ENCODE data around the gene KCNK13.

Gene KCNK13

DNA sequence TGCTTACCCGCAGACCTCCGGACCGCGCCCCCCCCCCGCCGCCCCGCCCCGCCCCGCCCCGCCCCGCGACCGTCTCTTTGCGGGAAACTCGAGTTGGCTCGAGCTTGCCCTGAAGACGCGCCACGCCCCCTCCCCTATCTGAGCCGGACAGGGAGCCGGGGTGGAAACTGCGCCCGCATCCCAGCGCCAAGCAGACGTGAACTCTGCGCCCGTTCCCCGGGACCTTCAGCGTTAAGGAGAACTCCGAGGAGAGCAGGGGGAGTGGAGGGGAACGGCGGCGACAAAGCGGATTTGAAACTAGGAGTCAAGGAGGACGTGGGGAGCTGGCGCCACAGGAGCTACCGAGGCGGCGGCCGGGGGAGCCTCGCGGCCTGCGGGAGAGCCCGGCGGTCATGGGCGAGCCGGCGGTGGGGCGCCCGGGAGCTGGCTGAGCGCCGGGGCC, at the start of gene KCNK13:
KCNK13 (plus strand) TSS at position 310 of the 442 bp plus-strand sequence. CDS start 212 bp downstream, outside the sequence.
- TF ChIP-seq, protein P1, sequence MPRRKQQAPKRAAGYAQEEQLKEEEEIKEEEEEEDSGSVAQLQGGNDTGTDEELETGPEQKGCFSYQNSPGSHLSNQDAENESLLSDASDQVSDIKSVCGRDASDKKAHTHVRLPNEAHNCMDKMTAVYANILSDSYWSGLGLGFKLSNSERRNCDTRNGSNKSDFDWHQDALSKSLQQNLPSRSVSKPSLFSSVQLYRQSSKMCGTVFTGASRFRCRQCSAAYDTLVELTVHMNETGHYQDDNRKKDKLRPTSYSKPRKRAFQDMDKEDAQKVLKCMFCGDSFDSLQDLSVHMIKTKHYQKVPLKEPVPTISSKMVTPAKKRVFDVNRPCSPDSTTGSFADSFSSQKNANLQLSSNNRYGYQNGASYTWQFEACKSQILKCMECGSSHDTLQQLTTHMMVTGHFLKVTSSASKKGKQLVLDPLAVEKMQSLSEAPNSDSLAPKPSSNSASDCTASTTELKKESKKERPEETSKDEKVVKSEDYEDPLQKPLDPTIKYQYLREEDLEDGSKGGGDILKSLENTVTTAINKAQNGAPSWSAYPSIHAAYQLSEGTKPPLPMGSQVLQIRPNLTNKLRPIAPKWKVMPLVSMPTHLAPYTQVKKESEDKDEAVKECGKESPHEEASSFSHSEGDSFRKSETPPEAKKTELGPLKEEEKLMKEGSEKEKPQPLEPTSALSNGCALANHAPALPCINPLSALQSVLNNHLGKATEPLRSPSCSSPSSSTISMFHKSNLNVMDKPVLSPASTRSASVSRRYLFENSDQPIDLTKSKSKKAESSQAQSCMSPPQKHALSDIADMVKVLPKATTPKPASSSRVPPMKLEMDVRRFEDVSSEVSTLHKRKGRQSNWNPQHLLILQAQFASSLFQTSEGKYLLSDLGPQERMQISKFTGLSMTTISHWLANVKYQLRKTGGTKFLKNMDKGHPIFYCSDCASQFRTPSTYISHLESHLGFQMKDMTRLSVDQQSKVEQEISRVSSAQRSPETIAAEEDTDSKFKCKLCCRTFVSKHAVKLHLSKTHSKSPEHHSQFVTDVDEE (CRISPR knock-in tag; IDR thresholded peaks at IDR 0.05), result no peak
- TF ChIP-seq PPARA (CRISPR knock-in tag; IDR thresholded peaks at IDR 0.05; ENCODE audit: borderline replicate concordance) (no peak), ZNF70 (CRISPR knock-in tag; IDR thresholded peaks at IDR 0.05) (no peak), ZFP30 (CRISPR knock-in tag; IDR thresholded peaks at IDR 0.05) (no peak), ZNF8 (CRISPR knock-in tag; IDR thresholded peaks at IDR 0.05) (no peak), ISL1 (CRISPR knock-in tag; IDR thresholded peaks at IDR 0.05) (no peak), GLIS3 (CRISPR knock-in tag; IDR thresholded peaks at IDR 0.05) (no peak), RARB (CRISPR knock-in tag; IDR thresholded peaks at IDR 0.05) (no peak)
- ATAC-seq, result peak; percentile 9; the same call in 2 of the 3 replicates

DNA sequence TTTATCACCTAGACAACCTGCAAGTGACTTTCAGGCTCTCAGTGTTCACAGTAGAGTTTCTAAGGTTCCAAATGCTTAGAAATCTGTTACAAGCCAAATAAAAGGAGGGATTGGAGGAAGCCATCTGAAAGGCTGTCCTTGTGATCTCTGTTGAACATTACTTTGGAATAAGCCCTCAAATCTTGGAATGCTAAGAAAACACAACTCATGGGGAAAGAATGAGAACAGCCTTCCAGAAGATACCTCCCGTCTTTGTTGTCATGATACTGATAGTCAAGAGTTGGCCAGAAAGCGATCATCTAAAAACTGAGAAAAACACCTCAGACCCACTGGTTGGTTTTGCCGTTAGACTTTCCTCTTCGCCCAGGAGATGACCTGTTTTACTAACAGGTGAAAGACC, 44.4 kb upstream of the KCNK13 start:
- ATAC-seq, result no peak

GRCh38 chr14:90019824-90020523, 41.8 kb upstream of the KCNK13 start:
- no peak for ATAC-seq
- TF ChIP-seq ZNF70 (CRISPR knock-in tag; IDR thresholded peaks at IDR 0.05), result no peak
- TF ChIP-seq ZFP3 (CRISPR knock-in tag; IDR thresholded peaks at IDR 0.05), result no peak
- no peak for TF ChIP-seq ESRRG (CRISPR knock-in tag; IDR thresholded peaks at IDR 0.05)
- no peak for TF ChIP-seq SNAI2 (CRISPR knock-in tag; IDR thresholded peaks at IDR 0.05)
- TF ChIP-seq GLIS3 (CRISPR knock-in tag; IDR thresholded peaks at IDR 0.05), result no peak
- no peak for TF ChIP-seq ZFP30 (CRISPR knock-in tag; IDR thresholded peaks at IDR 0.05)
- TF ChIP-seq, protein P2, sequence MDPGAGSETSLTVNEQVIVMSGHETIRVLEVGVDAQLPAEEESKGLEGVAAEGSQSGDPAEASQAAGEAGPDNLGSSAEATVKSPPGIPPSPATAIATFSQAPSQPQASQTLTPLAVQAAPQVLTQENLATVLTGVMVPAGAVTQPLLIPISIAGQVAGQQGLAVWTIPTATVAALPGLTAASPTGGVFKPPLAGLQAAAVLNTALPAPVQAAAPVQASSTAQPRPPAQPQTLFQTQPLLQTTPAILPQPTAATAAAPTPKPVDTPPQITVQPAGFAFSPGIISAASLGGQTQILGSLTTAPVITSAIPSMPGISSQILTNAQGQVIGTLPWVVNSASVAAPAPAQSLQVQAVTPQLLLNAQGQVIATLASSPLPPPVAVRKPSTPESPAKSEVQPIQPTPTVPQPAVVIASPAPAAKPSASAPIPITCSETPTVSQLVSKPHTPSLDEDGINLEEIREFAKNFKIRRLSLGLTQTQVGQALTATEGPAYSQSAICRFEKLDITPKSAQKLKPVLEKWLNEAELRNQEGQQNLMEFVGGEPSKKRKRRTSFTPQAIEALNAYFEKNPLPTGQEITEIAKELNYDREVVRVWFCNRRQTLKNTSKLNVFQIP (CRISPR knock-in tag; IDR thresholded peaks at IDR 0.05; ENCODE audit: borderline replicate concordance, low read depth), result no peak
- no peak for TF ChIP-seq OSR1 (CRISPR knock-in tag; IDR thresholded peaks at IDR 0.05)
- TF ChIP-seq ZNF565 (CRISPR knock-in tag; conservative IDR thresholded peaks at IDR 0.05; ENCODE audit: low read depth), result no peak

More for the DNA sequence above, 44.4 kb upstream of the KCNK13 start:
- no peak for TF ChIP-seq OSR1 (CRISPR knock-in tag; IDR thresholded peaks at IDR 0.05)
- no peak for TF ChIP-seq PPARA (CRISPR knock-in tag; IDR thresholded peaks at IDR 0.05; ENCODE audit: borderline replicate concordance)
- TF ChIP-seq CSDC2 (CRISPR knock-in tag; IDR thresholded peaks at IDR 0.05), result no peak
- TF ChIP-seq ARNTL (CRISPR knock-in tag; IDR thresholded peaks at IDR 0.05; ENCODE audit: borderline replicate concordance, low read depth), result no peak
- TF ChIP-seq, protein P2 (CRISPR knock-in tag; IDR thresholded peaks at IDR 0.05; ENCODE audit: borderline replicate concordance, low read depth), result no peak
- no peak for TF ChIP-seq ZNF565 (CRISPR knock-in tag; conservative IDR thresholded peaks at IDR 0.05; ENCODE audit: low read depth)
- no peak for TF ChIP-seq ZFP3 (CRISPR knock-in tag; IDR thresholded peaks at IDR 0.05)
- no peak for TF ChIP-seq ZC3H10 (CRISPR knock-in tag; IDR thresholded peaks at IDR 0.05)
- no peak for TF ChIP-seq RARB (CRISPR knock-in tag; IDR thresholded peaks at IDR 0.05)
- TF ChIP-seq TCF4 (CRISPR knock-in tag; IDR thresholded peaks at IDR 0.05; ENCODE audit: borderline replicate concordance), result no peak
- TF ChIP-seq, protein P1 (CRISPR knock-in tag; IDR thresholded peaks at IDR 0.05), result no peak
- TF ChIP-seq GLIS3 (CRISPR knock-in tag; IDR thresholded peaks at IDR 0.05), result no peak
- no peak for TF ChIP-seq CSRNP3 (CRISPR knock-in tag; IDR thresholded peaks at IDR 0.05)
- TF ChIP-seq ISL1 (CRISPR knock-in tag; IDR thresholded peaks at IDR 0.05), result no peak
- TF ChIP-seq SNAI2 (CRISPR knock-in tag; IDR thresholded peaks at IDR 0.05), result no peak
- no peak for TF ChIP-seq ESRRG (CRISPR knock-in tag; IDR thresholded peaks at IDR 0.05)
- TF ChIP-seq TOX (CRISPR knock-in tag; IDR thresholded peaks at IDR 0.05; ENCODE audit: borderline replicate concordance), result no peak
- TF ChIP-seq ZNF8 (CRISPR knock-in tag; IDR thresholded peaks at IDR 0.05), result no peak
